Measurements from ENCODE around the gene KLF1.
A peak's percentile ranks its signal among the peaks of the same experiment; 100 is the strongest.
"Not testable (repeated sequence)": the region's sequence is repeated elsewhere in the genome, so short reads cannot be mapped to it uniquely, and the experiment has no call there.

The KLF1 gene

GRCh38 chr19:12921047-12921446, 34.0 kb upstream of the KLF1 start:
- Histone ChIP-seq H3K79me1 (ENCODE audit: low read depth, low read length) (peaks cover 1% of the 10 kb centered on the region), H3K27me3 (ENCODE audit: control insufficient read depth in 3 of 3, insufficient read depth in 3 of 3, low read depth in 1 of 3, low read length in 3 of 3) (peaks cover 0 to 2% (median 0%) of the 10 kb centered on the region in 3 experiments), H2BK120ac (ENCODE audit: low read depth, low read length) (no peak overlapping the region), H3K18ac (ENCODE audit: low read length) (no peak overlapping the region), H3K4me2 (ENCODE audit: insufficient read depth, low read length, poor library complexity, severe bottlenecking) (no peak overlapping the region), H3K4me1 (ENCODE audit: control insufficient read depth in 2 of 2, insufficient read depth in 1 of 2, low read depth in 1 of 2, low read length in 2 of 2) (peaks cover 0 to 2% of the 10 kb centered on the region in 2 donors), H3K14ac (ENCODE audit: low read length) (no peak overlapping the region), H2BK5ac (ENCODE audit: low read length) (no peak overlapping the region), H2AK5ac (ENCODE audit: low read depth, low read length) (no peak overlapping the region), H3K9ac (ENCODE audit: low read depth, low read length, poor library complexity) (no peak overlapping the region), H3K36me3 (replicated peaks in 1 of 2; ENCODE audit: control insufficient read depth in 2 of 2, insufficient read depth in 2 of 2, low read length in 2 of 2) (peaks cover 29 to 44% of the 10 kb centered on the region in 2 donors), H3K4ac (ENCODE audit: low read length) (no peak overlapping the region), H3K23ac (ENCODE audit: low read depth, low read length, poor library complexity) (no peak overlapping the region), H3K27ac (replicated peaks; ENCODE audit: low read length) (no peak overlapping the region), H3K4me3 (ENCODE audit: low read length in 2 of 2) (no peak overlapping the region), H4K8ac (ENCODE audit: low read depth, low read length) (no peak overlapping the region), H2BK15ac (ENCODE audit: low read length) (no peak overlapping the region), H2AFZ (ENCODE audit: low read length) (no peak overlapping the region), H3K9me3 (replicated peaks in 1 of 2; ENCODE audit: control insufficient read depth in 2 of 2, insufficient read depth in 1 of 2, low read depth in 1 of 2, low read length in 2 of 2) (peaks cover 0 to 3% of the 10 kb centered on the region in 2 donors), H4K91ac (ENCODE audit: low read depth, low read length, poor library complexity) (no peak overlapping the region), H2BK12ac (ENCODE audit: low read length) (no peak overlapping the region)
- no CpG with 5 or more reads among the region's 3 CpGs for WGBS, 2 donors (ENCODE audit: extremely low coverage in 2 of 2, insufficient read length in 2 of 2, insufficient replicate concordance in 1 of 2)
- no peak for DNase-seq (ENCODE audit: low spot score)

- peaks cover 0 to 3% of the 10 kb centered on the region in 2 donors for H3K9me3 ChIP-seq (replicated peaks in 1 of 2; ENCODE audit: control insufficient read depth in 2 of 2, insufficient read depth in 1 of 2, low read depth in 1 of 2, low read length in 2 of 2)
- peak overlapping the region; percentile 21 for H3K14ac ChIP-seq (ENCODE audit: low read length)
- no peak overlapping the region for H4K91ac ChIP-seq (ENCODE audit: low read depth, low read length, poor library complexity)
- no peak overlapping the region for H3K4me2 ChIP-seq (ENCODE audit: insufficient read depth, low read length, poor library complexity, severe bottlenecking)
- WGBS, 2 donors (ENCODE audit: extremely low coverage in 2 of 2, insufficient read length in 2 of 2, insufficient replicate concordance in 1 of 2), result no CpG with 5 or more reads among the region's 14 CpGs
- peak overlapping the region; percentile 39 for H2BK5ac ChIP-seq (ENCODE audit: low read length)
- DNase-seq (ENCODE audit: low spot score), result no peak
- H3K23ac ChIP-seq (ENCODE audit: low read depth, low read length, poor library complexity), result no peak overlapping the region
- H2BK12ac ChIP-seq (ENCODE audit: low read length), result peak overlapping the region; percentile 41
- no peak overlapping the region for H2AFZ ChIP-seq (ENCODE audit: low read length)
- no peak overlapping the region for H3K4ac ChIP-seq (ENCODE audit: low read length)
- H3K79me1 ChIP-seq (ENCODE audit: low read depth, low read length), result peaks cover 1% of the 10 kb centered on the region
- no peak overlapping the region for H3K9ac ChIP-seq (ENCODE audit: low read depth, low read length, poor library complexity)
- H2BK15ac ChIP-seq (ENCODE audit: low read length), result peak overlapping the region; percentile 81
- peaks cover 0 to 2% (median 0%) of the 10 kb centered on the region in 3 experiments for H3K27me3 ChIP-seq (ENCODE audit: control insufficient read depth in 3 of 3, insufficient read depth in 3 of 3, low read depth in 1 of 3, low read length in 3 of 3)
- H2AK5ac ChIP-seq (ENCODE audit: low read depth, low read length), result peak overlapping the region; percentile 99
- H3K4me3 ChIP-seq (ENCODE audit: low read length in 2 of 2), result no peak overlapping the region
- peaks cover 5 to 11% of the 10 kb centered on the region in 2 donors for H3K4me1 ChIP-seq (ENCODE audit: control insufficient read depth in 2 of 2, insufficient read depth in 1 of 2, low read depth in 1 of 2, low read length in 2 of 2)
- H3K27ac ChIP-seq (replicated peaks; ENCODE audit: low read length), result no peak overlapping the region
- peak overlapping the region; percentile 65 for H4K8ac ChIP-seq (ENCODE audit: low read depth, low read length)
- peaks cover 11 to 17% of the 10 kb centered on the region in 2 donors for H3K36me3 ChIP-seq (replicated peaks in 1 of 2; ENCODE audit: control insufficient read depth in 2 of 2, insufficient read depth in 2 of 2, low read length in 2 of 2)
- H2BK120ac ChIP-seq (ENCODE audit: low read depth, low read length), result peak overlapping the region; percentile 81
- peak overlapping the region; percentile 87 for H3K18ac ChIP-seq (ENCODE audit: low read length)
Observed at GRCh38 chr19:12918253-12918652, 31.3 kb upstream of the KLF1 start.

GRCh38 chr19:12915860-12916259, 28.9 kb upstream of the KLF1 start:
- H3K4me1 ChIP-seq (ENCODE audit: control insufficient read depth in 2 of 2, insufficient read depth in 1 of 2, low read depth in 1 of 2, low read length in 2 of 2), result peaks cover 13 to 18% of the 10 kb centered on the region in 2 donors
- H3K9ac ChIP-seq (ENCODE audit: low read depth, low read length, poor library complexity); H3K4me3 ChIP-seq (ENCODE audit: low read length in 2 of 2); H3K4ac ChIP-seq (ENCODE audit: low read length); H2AFZ ChIP-seq (ENCODE audit: low read length); H3K36me3 ChIP-seq (replicated peaks in 1 of 2; ENCODE audit: control insufficient read depth in 2 of 2, insufficient read depth in 2 of 2, low read length in 2 of 2); H2BK5ac ChIP-seq (ENCODE audit: low read length); H3K79me1 ChIP-seq (ENCODE audit: low read depth, low read length); H2BK12ac ChIP-seq (ENCODE audit: low read length); H3K4me2 ChIP-seq (ENCODE audit: insufficient read depth, low read length, poor library complexity, severe bottlenecking); H4K8ac ChIP-seq (ENCODE audit: low read depth, low read length); H2BK120ac ChIP-seq (ENCODE audit: low read depth, low read length); H3K27me3 ChIP-seq (ENCODE audit: control insufficient read depth in 3 of 3, insufficient read depth in 3 of 3, low read depth in 1 of 3, low read length in 3 of 3); H2BK15ac ChIP-seq (ENCODE audit: low read length); DNase-seq (ENCODE audit: low spot score); H4K91ac ChIP-seq (ENCODE audit: low read depth, low read length, poor library complexity); H3K27ac ChIP-seq (replicated peaks; ENCODE audit: low read length); H3K9me3 ChIP-seq (replicated peaks in 1 of 2; ENCODE audit: control insufficient read depth in 2 of 2, insufficient read depth in 1 of 2, low read depth in 1 of 2, low read length in 2 of 2): not testable (repeated sequence)
- peak overlapping the region; percentile 28 for H3K18ac ChIP-seq (ENCODE audit: low read length)
- WGBS, 2 donors (ENCODE audit: extremely low coverage in 2 of 2, insufficient read length in 2 of 2, insufficient replicate concordance in 1 of 2), result no CpG with 5 or more reads among the region's 4 CpGs
- peak overlapping the region; percentile 70 for H2AK5ac ChIP-seq (ENCODE audit: low read depth, low read length)
- peak overlapping the region; percentile 56 for H3K14ac ChIP-seq (ENCODE audit: low read length)
- peak overlapping the region; percentile 31 for H3K23ac ChIP-seq (ENCODE audit: low read depth, low read length, poor library complexity)

- peak overlapping the region; percentile 69 for H4K91ac ChIP-seq (ENCODE audit: low read depth, low read length, poor library complexity)
- peaks cover 0 to 2% (median 0%) of the 10 kb centered on the region in 3 experiments for H3K27me3 ChIP-seq (ENCODE audit: control insufficient read depth in 3 of 3, insufficient read depth in 3 of 3, low read depth in 1 of 3, low read length in 3 of 3)
- peaks cover 0 to 3% of the 10 kb centered on the region in 2 donors for H3K9me3 ChIP-seq (replicated peaks in 1 of 2; ENCODE audit: control insufficient read depth in 2 of 2, insufficient read depth in 1 of 2, low read depth in 1 of 2, low read length in 2 of 2)
- peak overlapping the region; percentile 83 for H2AFZ ChIP-seq (ENCODE audit: low read length)
- no CpG with 5 or more reads among the region's 12 CpGs for WGBS, 2 donors (ENCODE audit: extremely low coverage in 2 of 2, insufficient read length in 2 of 2, insufficient replicate concordance in 1 of 2)
- no peak overlapping the region for H2BK5ac ChIP-seq (ENCODE audit: low read length)
- peaks cover 16 to 18% of the 10 kb centered on the region in 2 donors for H3K4me1 ChIP-seq (ENCODE audit: control insufficient read depth in 2 of 2, insufficient read depth in 1 of 2, low read depth in 1 of 2, low read length in 2 of 2)
- no peak overlapping the region for H3K4ac ChIP-seq (ENCODE audit: low read length)
- H3K9ac ChIP-seq (ENCODE audit: low read depth, low read length, poor library complexity), result no peak overlapping the region
- H3K18ac ChIP-seq (ENCODE audit: low read length), result peak overlapping the region; percentile 24
- no peak for DNase-seq (ENCODE audit: low spot score)
- no peaks in the 10 kb centered on the region for H3K36me3 ChIP-seq (replicated peaks in 1 of 2; ENCODE audit: control insufficient read depth in 2 of 2, insufficient read depth in 2 of 2, low read length in 2 of 2)
- H3K4me2 ChIP-seq (ENCODE audit: insufficient read depth, low read length, poor library complexity, severe bottlenecking), result no peak overlapping the region
- no peak overlapping the region for H3K4me3 ChIP-seq (ENCODE audit: low read length in 2 of 2)
- H3K23ac ChIP-seq (ENCODE audit: low read depth, low read length, poor library complexity), result no peak overlapping the region
- peak overlapping the region; percentile 55 for H3K27ac ChIP-seq (replicated peaks; ENCODE audit: low read length)
- H3K79me1 ChIP-seq (ENCODE audit: low read depth, low read length), result peaks cover 1% of the 10 kb centered on the region
- H2BK12ac ChIP-seq (ENCODE audit: low read length), result peak overlapping the region; percentile 43
- H4K8ac ChIP-seq (ENCODE audit: low read depth, low read length), result peak overlapping the region; percentile 48
- H2BK15ac ChIP-seq (ENCODE audit: low read length), result peak overlapping the region; percentile 59
- peak overlapping the region; percentile 83 for H2AK5ac ChIP-seq (ENCODE audit: low read depth, low read length)
- peak overlapping the region; percentile 63 for H3K14ac ChIP-seq (ENCODE audit: low read length)
- H2BK120ac ChIP-seq (ENCODE audit: low read depth, low read length), result no peak overlapping the region
Observed at GRCh38 chr19:12913851-12914690, 27.1 kb upstream of the KLF1 start.

Measured in neuronal stem cell (in vitro differentiated cells).